ENCODE data around the gene FAS. TPM values are rescaled to one million over a fixed set of nuclear protein-coding genes. Genes with fewer than 3 reads are reported as not detected.

The FAS gene
- total and polyA plus RNA-seq, 9 of the 15 experiments (the other 6 are each of a cell fraction or from before 2014, with no cell fraction given), result 0.08 to 0.62 (median 0.37) TPM

GRCh38 chr10:88941026-88941425, 49.6 kb upstream of the FAS start:
- Histone ChIP-seq H3K4me3 (no peak overlapping the region), H3K27ac (ENCODE audit: extremely low read depth, low read depth, low read length) (no peak overlapping the region), H3K9me3 (replicated peaks; ENCODE audit: control insufficient read depth, insufficient read depth, low read depth, low read length) (no peaks in the 10 kb centered on the region), H3K36me3 (ENCODE audit: control insufficient read depth, insufficient read depth, low read length) (no peaks in the 10 kb centered on the region), H4K20me1 (replicated peaks; ENCODE audit: control insufficient read depth, insufficient read depth, low read length) (no peaks in the 10 kb centered on the region), H3K9ac (ENCODE audit: insufficient read depth in 1 of 2, low read depth in 2 of 2, low read length in 2 of 2) (no peak overlapping the region), H3K27me3 (ENCODE audit: control insufficient read depth in 2 of 2, insufficient read depth in 2 of 2, low read length in 2 of 2) (no peaks in the 10 kb centered on the region), H3K79me2 (ENCODE audit: control insufficient read depth, insufficient read depth, low read length) (no peaks in the 10 kb centered on the region), H3K4me2 (ENCODE audit: insufficient read depth, low read length) (no peak overlapping the region), H2AFZ (ENCODE audit: low read depth, low read length) (no peak overlapping the region), H3K4me1 (replicated peaks in 1 of 2; ENCODE audit: control insufficient read depth in 2 of 2, insufficient read depth in 2 of 2, low read length in 2 of 2) (no peaks in the 10 kb centered on the region), H3K9me1 (ENCODE audit: control insufficient read depth, insufficient read depth, low read length) (no peaks in the 10 kb centered on the region)
- WGBS (ENCODE audit: insufficient coverage, low coverage, missing lambda C conversion rate), result 0% methylated on average over 6 of the region's 6 CpGs
- intact Hi-C loops (cut with micrococcal nuclease) (no loop called here), in situ Hi-C loops (cut with MboI) (loop anchor here (5.0 kb wide), 1 partner anchor 281 kb away; no protein-coding TSS in a partner anchor)
- no peak for FAIRE-seq
- ChIA-PET POLR2A (no interaction called here), CTCF (ENCODE audit: low intra/inter-chr PET ratio) (no interaction called here)
- ATAC-seq, result no peak
- DNase-seq (ENCODE audit: extremely low read depth in 1 of 4, low spot score in 3 of 4), result no peak
- TF ChIP-seq ZNF444 (CRISPR knock-in tag; IDR thresholded peaks at IDR 0.05) (no peak), NFRKB (IDR thresholded peaks at IDR 0.05; ENCODE audit: low read depth) (no peak), GATAD2B (IDR thresholded peaks at IDR 0.05; ENCODE audit: borderline replicate concordance) (no peak), NR2F6 (CRISPR knock-in tag; IDR thresholded peaks at IDR 0.05) (no peak), MAFG (tag; conservative IDR thresholded peaks at IDR 0.05) (no peak), DMBX1 (CRISPR knock-in tag; IDR thresholded peaks at IDR 0.05; ENCODE audit: borderline replicate concordance) (no peak), MEF2A (IDR thresholded peaks at IDR 0.05; ENCODE audit: control insufficient read depth, low read depth, low read length) (no peak), HMG20A (CRISPR knock-in tag; conservative IDR thresholded peaks at IDR 0.05) (no peak), GTF2E2 (tag; IDR thresholded peaks at IDR 0.05) (no peak), FOXM1 (IDR thresholded peaks at IDR 0.05; ENCODE audit: low read depth) (no peak), FOXM1 (CRISPR knock-in tag; IDR thresholded peaks at IDR 0.05; ENCODE audit: low read depth) (no peak), U2AF1 (optimal IDR thresholded peaks at IDR 0.05; ENCODE audit: low read depth, low read length) (no peak), SMARCA4 (IDR thresholded peaks at IDR 0.05) (no peak), DPF2 (IDR thresholded peaks at IDR 0.05) (no peak), MIER1 (IDR thresholded peaks at IDR 0.05; ENCODE audit: low read depth) (no peak), NFIC (IDR thresholded peaks at IDR 0.05) (no peak), MYNN (IDR thresholded peaks at IDR 0.05) (no peak), MYNN (CRISPR knock-in tag; IDR thresholded peaks at IDR 0.05) (no peak), ZNF146 (CRISPR knock-in tag; IDR thresholded peaks at IDR 0.05; ENCODE audit: unreplicated experiment) (no peak), ZFP36 (IDR thresholded peaks at IDR 0.05; ENCODE audit: low read depth, low read length, partially characterized antibody) (no peak), NCOA2 (IDR thresholded peaks at IDR 0.05; ENCODE audit: partially characterized antibody in 2 of 2) (no peak), ZC3H11A (IDR thresholded peaks at IDR 0.05; ENCODE audit: low read depth, low read length) (no peak)
- BruUV-seq (replicated peaks), result no TSS peak

Measured in K562 (cell line).